ENCODE results near the gene ITGAX.

The ITGAX gene

DNA sequence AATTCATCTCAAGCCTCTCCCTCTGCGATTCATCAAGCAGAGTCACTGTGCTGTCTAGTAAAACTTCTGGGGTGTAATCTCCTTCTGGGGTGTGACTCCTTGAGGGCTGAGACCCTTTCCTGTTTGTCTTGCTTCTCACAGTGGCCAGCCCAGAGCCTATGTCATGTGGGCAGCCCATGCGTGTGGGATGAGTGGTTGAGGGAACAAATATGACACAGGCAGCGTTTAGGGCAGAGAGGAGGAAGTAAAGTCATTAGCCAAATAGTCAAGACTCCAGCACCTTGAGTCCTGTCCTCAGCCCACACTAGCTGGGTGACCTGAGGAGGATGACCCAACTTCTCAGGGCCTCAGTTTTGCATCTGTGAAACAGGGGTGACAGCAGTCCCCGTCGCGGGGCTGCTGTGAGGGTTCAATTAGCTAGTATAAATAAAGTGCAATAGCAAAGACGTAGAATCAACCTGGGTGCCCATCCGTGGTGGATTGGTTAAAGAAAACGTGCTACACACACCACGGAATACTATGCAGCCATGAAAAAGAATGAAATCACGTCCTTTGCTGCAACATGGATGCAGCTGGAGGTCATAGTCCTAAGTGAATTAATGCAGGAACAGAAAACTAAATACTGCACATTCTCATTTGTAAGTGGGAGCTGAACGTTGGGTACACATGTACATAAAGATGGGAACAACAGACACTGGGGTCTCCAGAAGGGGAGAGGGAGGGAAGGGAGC lies 4.5 kb upstream of the ITGAX start:
- DNase-seq (ENCODE audit: low read depth): no peak
- H3K4me3 ChIP-seq (ENCODE audit: low read depth, low read length): no peak overlapping the region
- TF ChIP-seq, protein P1, sequence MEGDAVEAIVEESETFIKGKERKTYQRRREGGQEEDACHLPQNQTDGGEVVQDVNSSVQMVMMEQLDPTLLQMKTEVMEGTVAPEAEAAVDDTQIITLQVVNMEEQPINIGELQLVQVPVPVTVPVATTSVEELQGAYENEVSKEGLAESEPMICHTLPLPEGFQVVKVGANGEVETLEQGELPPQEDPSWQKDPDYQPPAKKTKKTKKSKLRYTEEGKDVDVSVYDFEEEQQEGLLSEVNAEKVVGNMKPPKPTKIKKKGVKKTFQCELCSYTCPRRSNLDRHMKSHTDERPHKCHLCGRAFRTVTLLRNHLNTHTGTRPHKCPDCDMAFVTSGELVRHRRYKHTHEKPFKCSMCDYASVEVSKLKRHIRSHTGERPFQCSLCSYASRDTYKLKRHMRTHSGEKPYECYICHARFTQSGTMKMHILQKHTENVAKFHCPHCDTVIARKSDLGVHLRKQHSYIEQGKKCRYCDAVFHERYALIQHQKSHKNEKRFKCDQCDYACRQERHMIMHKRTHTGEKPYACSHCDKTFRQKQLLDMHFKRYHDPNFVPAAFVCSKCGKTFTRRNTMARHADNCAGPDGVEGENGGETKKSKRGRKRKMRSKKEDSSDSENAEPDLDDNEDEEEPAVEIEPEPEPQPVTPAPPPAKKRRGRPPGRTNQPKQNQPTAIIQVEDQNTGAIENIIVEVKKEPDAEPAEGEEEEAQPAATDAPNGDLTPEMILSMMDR (conservative IDR thresholded peaks at IDR 0.05; ENCODE audit: low read depth, low read length): no peak

DNA sequence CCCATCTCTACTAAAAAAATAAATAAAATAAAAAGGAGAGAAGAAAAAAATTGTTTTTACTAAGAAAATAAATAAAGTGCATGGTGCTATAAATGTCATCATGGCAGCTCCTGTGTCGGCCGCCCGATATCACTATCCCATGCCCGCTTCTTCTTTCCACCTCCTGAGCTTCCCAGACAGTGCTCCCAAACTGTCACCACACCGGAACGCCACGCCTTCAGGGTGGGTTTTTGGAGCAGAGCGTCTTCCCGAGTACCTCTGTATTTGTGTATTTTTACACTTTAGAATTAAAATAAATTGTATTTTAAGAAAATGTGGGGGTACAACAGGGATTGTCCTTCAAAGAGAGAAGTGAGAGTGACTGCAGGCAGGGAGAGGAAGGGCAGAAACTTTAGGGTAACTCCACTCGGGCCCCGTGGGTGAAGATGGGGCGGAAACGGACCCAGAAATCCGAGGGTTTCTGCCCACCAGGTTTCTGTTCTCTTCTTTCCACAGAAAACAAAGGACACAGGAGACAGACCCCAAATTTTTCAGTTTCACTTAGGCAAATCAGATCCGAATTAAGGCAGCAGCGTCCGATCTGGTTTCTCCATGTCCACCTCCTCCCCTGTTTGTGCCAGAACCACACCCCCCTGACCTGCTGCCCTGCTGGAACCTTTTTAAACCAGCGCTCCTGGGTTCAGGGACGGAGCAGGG lies 3.6 kb upstream of the ITGAX start:
- no peak for DNase-seq (ENCODE audit: low read depth)
- TF ChIP-seq, protein P1 (conservative IDR thresholded peaks at IDR 0.05; ENCODE audit: low read depth, low read length): no peak
- H3K4me3 ChIP-seq (ENCODE audit: low read depth, low read length): no peak overlapping the region

DNA sequence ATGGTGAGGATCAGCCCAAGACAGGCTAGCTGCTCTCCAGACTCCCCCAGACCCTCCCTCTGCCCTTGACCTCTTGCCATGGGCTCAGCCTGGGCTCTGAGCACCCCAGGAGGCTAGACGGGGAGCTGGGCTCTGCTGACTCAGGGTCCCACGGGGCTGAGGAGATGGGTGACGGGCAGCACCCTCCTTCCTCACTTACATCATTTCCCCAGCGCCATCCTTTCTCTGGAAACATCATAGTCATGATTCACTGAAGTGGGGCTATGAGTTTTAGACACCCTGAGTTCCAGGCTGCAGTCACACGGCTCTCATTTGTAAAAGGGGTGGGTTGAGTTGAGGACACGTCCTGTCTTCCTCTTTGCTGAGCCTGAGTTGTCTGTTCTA lies 3.0 kb upstream of the ITGAX start:
- no peak overlapping the region for H3K4me3 ChIP-seq (ENCODE audit: low read depth, low read length)
- TF ChIP-seq, protein P1 (conservative IDR thresholded peaks at IDR 0.05; ENCODE audit: low read depth, low read length): no peak
- DNase-seq (ENCODE audit: low read depth): no peak

DNA sequence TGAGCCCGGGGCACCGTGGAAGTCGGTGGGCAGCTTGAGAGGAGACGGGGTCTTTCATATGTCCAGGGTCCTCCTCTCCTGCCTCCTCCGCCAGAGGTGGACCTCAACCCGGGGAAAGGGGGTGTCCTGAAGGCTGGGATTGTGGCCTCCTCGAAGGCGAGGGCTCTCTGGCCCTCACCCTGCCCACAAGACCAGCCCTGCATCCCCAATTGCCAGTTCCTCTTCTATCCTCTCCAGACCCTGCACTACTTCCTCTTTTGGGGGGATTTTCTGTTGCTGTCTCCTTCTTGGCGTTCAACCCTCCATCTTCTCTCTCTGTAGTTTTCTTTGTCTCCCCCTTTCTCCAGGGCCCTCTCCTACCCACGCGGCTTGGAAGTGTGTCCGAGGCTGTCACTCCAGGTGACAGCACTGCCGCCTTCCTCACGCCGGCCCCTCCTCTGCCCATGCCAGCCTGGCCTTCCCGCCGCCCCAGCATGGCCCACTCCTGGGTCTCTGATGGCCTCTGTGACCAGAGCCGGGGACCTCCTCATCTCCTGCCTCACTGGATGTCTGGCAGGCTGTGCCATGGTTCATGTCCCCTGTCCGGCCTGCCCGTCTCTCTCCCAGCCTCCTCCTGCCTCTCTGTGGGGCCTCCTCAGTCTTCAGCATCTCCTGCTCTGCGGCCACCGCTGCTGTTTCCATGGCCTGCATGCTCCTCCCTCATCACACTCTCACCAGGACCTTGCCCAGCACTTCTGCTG lies 2.4 kb upstream of the ITGAX start:
- TF ChIP-seq, protein P1 (conservative IDR thresholded peaks at IDR 0.05; ENCODE audit: low read depth, low read length): no peak
- no peak overlapping the region for H3K4me3 ChIP-seq (ENCODE audit: low read depth, low read length)
- DNase-seq (ENCODE audit: low read depth): no peak

DNA sequence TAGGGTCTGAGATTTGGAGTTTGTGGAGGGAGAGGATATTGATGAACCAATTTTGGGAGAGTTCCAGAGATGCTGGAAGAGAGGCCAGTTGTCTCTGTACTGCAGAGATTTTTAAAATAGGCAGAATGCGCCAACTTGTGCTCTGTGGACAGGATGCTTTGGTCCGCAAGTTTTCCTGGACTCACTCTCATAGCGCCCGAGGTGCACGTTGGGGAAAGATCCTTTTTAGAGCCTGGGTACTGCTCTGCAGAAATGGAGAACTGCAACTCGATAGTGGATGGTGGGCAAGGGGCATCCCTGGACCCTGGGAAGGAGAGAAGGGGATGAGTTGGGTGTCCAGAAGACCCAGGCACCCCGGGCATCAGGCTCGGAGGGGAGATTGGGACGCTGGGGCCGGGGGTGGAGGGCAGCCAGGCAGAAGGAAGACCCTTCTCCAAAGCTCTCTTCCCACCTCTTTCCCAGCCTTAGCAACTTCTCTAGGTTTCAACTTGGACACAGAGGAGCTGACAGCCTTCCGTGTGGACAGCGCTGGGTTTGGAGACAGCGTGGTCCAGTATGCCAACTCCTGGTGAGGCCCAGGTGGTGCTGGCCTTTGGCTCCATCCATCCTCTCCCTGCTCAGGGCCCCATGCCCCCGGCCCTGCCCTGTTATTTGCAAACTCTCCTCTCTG lies 590 bp downstream of the ITGAX start:
- no peak for DNase-seq (ENCODE audit: low read depth)
- H3K4me3 ChIP-seq (ENCODE audit: low read depth, low read length): no peak overlapping the region
- TF ChIP-seq, protein P1 (conservative IDR thresholded peaks at IDR 0.05; ENCODE audit: low read depth, low read length): no peak

DNA sequence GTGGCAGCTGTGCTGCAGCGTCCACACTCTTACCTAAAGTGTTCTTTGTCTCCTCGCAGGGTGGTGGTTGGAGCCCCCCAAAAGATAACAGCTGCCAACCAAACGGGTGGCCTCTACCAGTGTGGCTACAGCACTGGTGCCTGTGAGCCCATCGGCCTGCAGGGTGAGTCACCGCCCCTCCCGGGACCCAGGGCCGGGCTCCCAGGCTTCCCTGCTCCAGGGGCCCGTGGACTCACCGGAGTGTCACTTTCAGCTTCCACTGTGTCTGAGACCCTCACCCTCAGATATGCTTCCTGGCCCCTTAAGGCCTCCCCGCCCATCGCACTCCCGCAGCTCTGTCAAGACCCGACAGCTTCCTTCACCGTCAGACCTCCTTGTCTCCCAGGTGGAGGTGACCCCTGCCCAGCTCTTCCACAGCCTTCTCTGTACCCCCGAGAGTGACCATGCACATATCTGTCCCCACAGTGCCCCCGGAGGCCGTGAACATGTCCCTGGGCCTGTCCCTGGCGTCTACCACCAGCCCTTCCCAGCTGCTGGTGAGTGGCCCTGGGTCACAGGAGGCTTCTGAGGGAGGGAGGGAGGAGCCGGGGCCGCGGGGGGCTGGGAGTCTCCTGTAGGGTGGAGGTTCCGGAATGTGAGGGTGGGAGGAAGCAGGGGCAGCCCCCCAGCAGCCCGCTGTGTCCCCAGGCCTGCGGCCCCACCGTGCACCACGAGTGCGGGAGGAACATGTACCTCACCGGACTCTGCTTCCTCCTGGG lies 1.8 kb downstream of the ITGAX start:
- H3K4me3 ChIP-seq (ENCODE audit: low read depth, low read length): no peak overlapping the region
- TF ChIP-seq, protein P1 (conservative IDR thresholded peaks at IDR 0.05; ENCODE audit: low read depth, low read length): no peak
- DNase-seq (ENCODE audit: low read depth): no peak

All from choroid plexus epithelial cell (primary cell).